CD4-positive, alpha-beta T cell (primary cell): ENCODE data around the gene LCE1C. TPM values are rescaled to one million over a fixed set of nuclear protein-coding genes. Genes with fewer than 3 reads are reported as not detected.

Experiments used
- ATAC-seq: fragments of 200-7000 bp; cut with Tn5 transposase; one replicate; pipeline ENCODE4 v1.10.0; 2022; ENCODE audit warnings: mild to moderate bottlenecking; ENCODE audit not compliant: poor library complexity
- CTCF ChIA-PET: fragments of 350-600 bp; sonication (Branson Sonifier 250); formaldehyde crosslinking; loops from one replicate; lab custom pipeline; 2021; ENCODE audit warnings: antibody characterized with exemption, inconsistent platforms; lab: Charles Lee
- POLR2A ChIA-PET: fragments of 350-600 bp; sonication (Branson Sonifier 250); formaldehyde crosslinking; loops from one replicate; lab custom pipeline; 2021; ENCODE audit warnings: antibody characterized with exemption, inconsistent platforms; lab: Charles Lee
- DNase-seq, 14 experiments: peaks; one replicate each; pipeline ENCODE4 v3.0.0-alpha.2; 2013 to 2020; ENCODE audit warnings: mixed read lengths in 2 of 14
- H3K27ac ChIP-seq, 2 donors: one replicate each; pipeline versions ENCODE4 v1.5.1 to v1.7.0; 2013; ENCODE audit warnings: low read length in 2 of 2, low read depth in 1 of 2, mild to moderate bottlenecking in 1 of 2
- H3K27me3 ChIP-seq, 2 experiments: 1 replicate in 1 of 2; 2 replicates in 1 of 2; pipeline versions ENCODE4 v1.6.1 to v1.7.0; 2013; ENCODE audit warnings: low read length in 2 of 2, control low read depth in 1 of 2, mild to moderate bottlenecking in 1 of 2, moderate library complexity in 1 of 2; ENCODE audit not compliant: insufficient read depth in 2 of 2, control insufficient read depth in 1 of 2
- H3K36me3 ChIP-seq: one replicate; pipeline ENCODE4 v1.6.1; 2013; ENCODE audit warnings: low read length, control low read depth; ENCODE audit not compliant: insufficient read depth
- H3K4me1 ChIP-seq: one replicate; pipeline ENCODE4 v1.6.1; 2013; ENCODE audit warnings: low read length, control low read depth; ENCODE audit not compliant: insufficient read depth
- H3K4me3 ChIP-seq: one replicate; pipeline ENCODE4 v1.5.1; 2013; ENCODE audit warnings: mild to moderate bottlenecking, low read length, moderate library complexity
- H3K9me3 ChIP-seq, 2 experiments: 1 replicate in 1 of 2; 2 replicates in 1 of 2; pipeline versions ENCODE4 v1.6.1 to v1.7.0; 2013; ENCODE audit warnings: low read length in 2 of 2, mild to moderate bottlenecking in 2 of 2, control low read depth in 1 of 2, moderate library complexity in 1 of 2; ENCODE audit not compliant: control insufficient read depth in 1 of 2, insufficient read depth in 1 of 2
- H3K27ac Mint-ChIP-seq: one replicate; pipeline ENCODE4 v1.8.0; 2020; ENCODE audit warnings: mixed read lengths
- H3K27me3 Mint-ChIP-seq: one replicate; pipeline ENCODE4 v1.8.0; 2021; ENCODE audit warnings: mixed read lengths
- H3K36me3 Mint-ChIP-seq: one replicate; pipeline ENCODE4 v1.8.0; 2021; ENCODE audit warnings: low read depth, mixed read lengths
- H3K4me1 Mint-ChIP-seq: one replicate; pipeline ENCODE4 v1.8.0; 2021; ENCODE audit warnings: low read depth, mixed read lengths
- H3K4me3 Mint-ChIP-seq: one replicate; pipeline ENCODE4 v1.8.0; 2020; ENCODE audit warnings: mild to moderate bottlenecking, mixed read lengths
- H3K9me3 Mint-ChIP-seq: one replicate; pipeline ENCODE4 v1.8.0; 2020; ENCODE audit warnings: mixed read lengths
- intact Hi-C, 2 experiments: fragments of 100-400 bp; cut with DNase I in 1 of 2; cut with micrococcal nuclease in 1 of 2; formaldehyde crosslinking; loops; one replicate each; pipeline versions ENCODE4 v1.15.1 to v1.9.0; 2023 to 2025; cut with DNase I, micrococcal nuclease
- total RNA-seq, 174 experiments: library from RNA in 2 of 174; stranded (reverse) in 2 of 174; gene quantifications; one replicate each; pipeline ENCODE4 v1.2.3 and lab custom pipeline; 2021 to 2026
- TF ChIP-seq, protein P1 (sequence below): fragments of 200-600 bp; IDR thresholded peaks from one replicate; pipeline ENCODE4 v1.8.0; 2022; ENCODE audit warnings: antibody characterized with exemption, mild to moderate bottlenecking

The LCE1C gene
- total RNA-seq, 2 experiments from 2014 or later: not detected

DNA sequence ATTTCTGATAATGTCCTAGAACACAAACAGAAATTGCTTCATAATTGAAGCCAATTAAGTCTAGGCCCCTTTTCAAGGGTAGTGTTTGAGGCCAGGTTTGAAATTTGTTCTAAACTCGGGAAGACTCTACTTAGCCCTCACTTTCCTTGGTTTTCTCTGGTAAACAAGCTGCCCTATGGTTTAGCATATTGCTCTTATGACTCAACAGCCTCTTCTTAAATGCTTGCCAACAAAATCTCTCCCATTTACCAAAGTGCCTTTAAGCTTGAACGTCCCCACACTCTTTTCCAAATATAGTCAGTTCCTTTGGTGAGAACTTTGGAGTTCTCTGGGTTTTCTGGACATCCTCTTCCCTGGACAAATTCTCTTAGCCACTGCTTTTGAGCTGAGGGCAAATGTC is 30.4 kb upstream of the LCE1C start:
- H3K4me3 ChIP-seq: no peak overlapping the region
- Mint-ChIP-seq H3K4me3 (no peak overlapping the region), H3K27me3 (peaks cover 5% of the 10 kb centered on the region), H3K4me1 (no peaks in the 10 kb centered on the region), H3K36me3 (no peaks in the 10 kb centered on the region), H3K9me3 (no peaks in the 10 kb centered on the region), H3K27ac (no peak overlapping the region)
- intact Hi-C loops: no loop called here
- ChIA-PET CTCF (no interaction called here), POLR2A (no interaction called here)
- H3K36me3 ChIP-seq: no peaks in the 10 kb centered on the region
- no peaks in the 10 kb centered on the region for H3K27me3 ChIP-seq
- no peaks in the 10 kb centered on the region for H3K9me3 ChIP-seq
- DNase-seq: no peak
- TF ChIP-seq, protein P1, sequence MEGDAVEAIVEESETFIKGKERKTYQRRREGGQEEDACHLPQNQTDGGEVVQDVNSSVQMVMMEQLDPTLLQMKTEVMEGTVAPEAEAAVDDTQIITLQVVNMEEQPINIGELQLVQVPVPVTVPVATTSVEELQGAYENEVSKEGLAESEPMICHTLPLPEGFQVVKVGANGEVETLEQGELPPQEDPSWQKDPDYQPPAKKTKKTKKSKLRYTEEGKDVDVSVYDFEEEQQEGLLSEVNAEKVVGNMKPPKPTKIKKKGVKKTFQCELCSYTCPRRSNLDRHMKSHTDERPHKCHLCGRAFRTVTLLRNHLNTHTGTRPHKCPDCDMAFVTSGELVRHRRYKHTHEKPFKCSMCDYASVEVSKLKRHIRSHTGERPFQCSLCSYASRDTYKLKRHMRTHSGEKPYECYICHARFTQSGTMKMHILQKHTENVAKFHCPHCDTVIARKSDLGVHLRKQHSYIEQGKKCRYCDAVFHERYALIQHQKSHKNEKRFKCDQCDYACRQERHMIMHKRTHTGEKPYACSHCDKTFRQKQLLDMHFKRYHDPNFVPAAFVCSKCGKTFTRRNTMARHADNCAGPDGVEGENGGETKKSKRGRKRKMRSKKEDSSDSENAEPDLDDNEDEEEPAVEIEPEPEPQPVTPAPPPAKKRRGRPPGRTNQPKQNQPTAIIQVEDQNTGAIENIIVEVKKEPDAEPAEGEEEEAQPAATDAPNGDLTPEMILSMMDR: no peak
- no peak for ATAC-seq
- H3K4me1 ChIP-seq: no peaks in the 10 kb centered on the region
- no peak overlapping the region for H3K27ac ChIP-seq

DNA sequence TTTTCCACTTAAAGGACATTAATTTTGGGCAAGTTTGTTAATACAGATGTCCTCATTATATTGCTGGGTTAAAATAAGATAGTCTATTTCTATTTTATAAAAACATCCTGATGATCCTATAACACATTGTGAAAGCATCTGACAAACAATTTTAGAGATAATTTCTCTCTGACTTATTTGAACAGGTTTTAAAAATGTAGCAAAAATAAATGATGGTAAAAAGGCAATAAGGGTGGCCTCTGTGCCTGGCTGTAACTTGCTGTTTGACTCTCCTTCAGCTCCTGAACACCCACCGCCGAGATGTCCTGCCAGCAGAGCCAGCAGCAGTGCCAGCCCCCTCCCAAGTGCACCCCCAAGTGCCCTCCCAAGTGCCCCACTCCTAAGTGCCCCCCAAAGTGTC is 20.7 kb upstream of the LCE1C start, which contains the start of gene LCE1A:
Gene LCE1A (plus strand): TSS at position 301 of the 400 bp plus-strand sequence. CDS start 0 bp downstream, at position 301.
- Mint-ChIP-seq H3K9me3 (no peaks in the 10 kb centered on the region), H3K27ac (no peak within 1 kb of the TSS), H3K36me3 (no peaks in the 10 kb centered on the region), H3K27me3 (peaks cover 55% of the 10 kb centered on the region), H3K4me3 (no peak within 1 kb of the TSS), H3K4me1 (no peaks in the 10 kb centered on the region)
- ATAC-seq (no peak), DNase-seq (no peak)
- H3K27ac ChIP-seq: no peak within 1 kb of the TSS
- H3K9me3 ChIP-seq: no peaks in the 10 kb centered on the region
- intact Hi-C loops: no loop called here
- H3K4me1 ChIP-seq: no peaks in the 10 kb centered on the region
- no peaks in the 10 kb centered on the region for H3K36me3 ChIP-seq
- H3K4me3 ChIP-seq: no peak within 1 kb of the TSS
- CTCF ChIA-PET: no interaction called here
- TF ChIP-seq, protein P1: no peak
- H3K27me3 ChIP-seq: peaks cover 10 to 12% of the 10 kb centered on the region in 2 experiments
- POLR2A ChIA-PET: no interaction called here

DNA sequence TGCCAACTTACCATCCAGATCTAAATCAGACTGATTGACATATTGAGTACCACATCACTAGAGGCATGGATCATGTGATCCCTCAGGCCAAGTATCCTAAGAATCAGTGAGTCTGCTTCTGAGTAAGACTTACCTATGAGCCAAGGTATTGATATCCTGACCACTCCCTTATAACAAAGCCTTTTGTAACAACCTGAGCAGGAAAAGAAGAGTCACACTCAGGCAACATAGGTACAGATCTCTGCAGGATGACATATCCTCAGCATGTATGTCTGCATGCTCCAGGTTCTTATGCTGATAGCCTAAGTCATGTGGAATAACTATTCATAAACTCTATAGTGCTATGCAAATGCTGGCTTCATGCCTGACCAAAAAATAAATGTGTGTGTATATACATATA is 18.5 kb upstream of the LCE1C start:
- Histone ChIP-seq H3K4me1 (no peaks in the 10 kb centered on the region), H3K27ac (no peak overlapping the region), H3K4me3 (no peak overlapping the region), H3K27me3 (peaks cover 10 to 15% of the 10 kb centered on the region in 2 experiments), H3K9me3 (no peaks in the 10 kb centered on the region), H3K36me3 (no peaks in the 10 kb centered on the region)
- no peaks in the 10 kb centered on the region for H3K4me1 Mint-ChIP-seq
- ChIA-PET POLR2A (no interaction called here), CTCF (no interaction called here)
- TF ChIP-seq, protein P1: no peak
- peaks cover 52% of the 10 kb centered on the region for H3K27me3 Mint-ChIP-seq
- no peaks in the 10 kb centered on the region for H3K9me3 Mint-ChIP-seq
- ATAC-seq: no peak
- no peak overlapping the region for H3K27ac Mint-ChIP-seq
- H3K36me3 Mint-ChIP-seq: no peaks in the 10 kb centered on the region
- intact Hi-C loops: no loop called here
- no peak overlapping the region for H3K4me3 Mint-ChIP-seq
- no peak for DNase-seq
